K562 (cell line): ENCODE data around the gene PRIM1. TPM values are rescaled to one million over a fixed set of nuclear protein-coding genes. Genes with fewer than 3 reads are reported as not detected.

ENCODE experiments used
- BDP1 ChIP-seq: IDR thresholded peaks from 3 replicates; pipeline ENCODE4 v1.6.1; 2011; ENCODE audit not compliant: insufficient read length, insufficient read depth
- CBFA2T2 ChIP-seq: fragments of 450-650 bp; conservative IDR thresholded peaks from 2 replicates; pipeline ENCODE4 v1.6.1; 2017; ENCODE audit warnings: mild to moderate bottlenecking
- DMBX1 ChIP-seq: fragments of 250-450 bp; sonication (Bioruptor Pico); IDR thresholded peaks from 2 replicates; pipeline ENCODE4 v1.8.0; 2022; ENCODE audit warnings: inconsistent platforms, mild to moderate bottlenecking, moderate library complexity, borderline replicate concordance
- ILF3 ChIP-seq: fragments of 450-650 bp; IDR thresholded peaks from 2 replicates; pipeline ENCODE4 v1.6.1; 2018; ENCODE audit warnings: antibody characterized with exemption, mild to moderate bottlenecking, moderate library complexity, borderline replicate concordance
- JUNB ChIP-seq: fragments of 450-650 bp; formaldehyde crosslinking; conservative IDR thresholded peaks from 2 replicates; pipeline ENCODE4 v1.4.0; 2020; ENCODE audit warnings: mild to moderate bottlenecking
- POLR3A ChIP-seq: IDR thresholded peaks from 2 replicates; pipeline ENCODE4 v1.6.1; 2011; ENCODE audit warnings: borderline replicate concordance, mild to moderate bottlenecking, moderate library complexity; ENCODE audit not compliant: insufficient read length, insufficient read depth; ENCODE audit errors: extremely low read depth
- RBM25 ChIP-seq: fragments of 200-400 bp; formaldehyde crosslinking; IDR thresholded peaks from 2 replicates; pipeline ENCODE4 v1.6.1; 2018; ENCODE audit warnings: low read length, low read depth, moderate library complexity; ENCODE audit not compliant: severe bottlenecking
- SREBF1 ChIP-seq: fragments of 150-350 bp; IDR thresholded peaks from 2 replicates; pipeline ENCODE4 v1.6.1; 2014; ENCODE audit warnings: antibody characterized with exemption, low read depth, low read length, borderline replicate concordance
- TEAD4 ChIP-seq, 2 experiments: sonication (generic) in 1 of 2; formaldehyde crosslinking in 1 of 2; IDR thresholded peaks; 2 replicates each; pipeline versions ENCODE4 v1.6.1 to v1.8.0; 2012 to 2022; ENCODE audit warnings: borderline replicate concordance in 1 of 2, inconsistent platforms in 1 of 2, low read length in 1 of 2, mild to moderate bottlenecking in 1 of 2, missing genetic modification reagents in 1 of 2
- ZFPM2 ChIP-seq: fragments of 250-450 bp; sonication (Bioruptor Pico); IDR thresholded peaks from 2 replicates; pipeline ENCODE4 v1.5.1; 2022; ENCODE audit warnings: mild to moderate bottlenecking
- ZNF507 ChIP-seq: conservative IDR thresholded peaks from 2 replicates; pipeline ENCODE4 v1.6.1; 2017; ENCODE audit warnings: missing genetic modification characterization, missing compliant biosample characterization
- polyA plus RNA-seq, 8 experiments: library from polyadenylated mRNA; depleted of rRNA in 4 of 8; stranded (reverse) in 5 of 8; unstranded in 3 of 8; fragments of >200 nt; fragmentation: Nextera tagmentation in 2 of 8; fragmentation: Illumina TruSeq in 1 of 8; extraction: Ambion mirVana in 2 of 8; extraction: Trizol in 1 of 8; gene quantifications; 2 replicates each; pipeline versions ENCODE4 v1.2.1 to v1.2.3, GENCODE V29; 2011 to 2014; ENCODE audit warnings: inconsistent platforms in 1 of 8, missing spikeins in 1 of 8
- total RNA-seq, 7 experiments: library from RNA; depleted of rRNA in 6 of 7; stranded (reverse); fragments of >200 nt in 6 of 7; fragmentation: Illumina TruSeq in 2 of 7; extraction: Trizol in 2 of 7; gene quantifications; 2 replicates each; pipeline versions ENCODE4 v1.2.1 to v1.2.3, GENCODE V29; 2011 to 2021; ENCODE audit warnings: low replicate concordance in 1 of 7
- TF ChIP-seq, protein P1 (sequence below): sonication (generic); formaldehyde crosslinking; IDR thresholded peaks from 2 replicates; pipeline ENCODE4 v1.8.0; 2022; ENCODE audit warnings: mild to moderate bottlenecking, missing genetic modification reagents
- TF ChIP-seq, protein P2 (sequence below), 2 experiments: IDR thresholded peaks; 2 replicates each; pipeline ENCODE4 v1.6.1; 2012; ENCODE audit warnings: improper control_type of control experiment in 2 of 2, low read depth in 2 of 2, low read length in 2 of 2, borderline replicate concordance in 1 of 2
- TF ChIP-seq, protein P3 (sequence below): sonication (generic); formaldehyde crosslinking; IDR thresholded peaks from 2 replicates; pipeline ENCODE4 v1.5.0; 2020; ENCODE audit warnings: missing genetic modification reagents
- TF ChIP-seq, protein P4 (sequence below): sonication (generic); formaldehyde crosslinking; IDR thresholded peaks from 2 replicates; pipeline ENCODE4 v1.8.0; 2023; ENCODE audit warnings: missing genetic modification reagents, mild to moderate bottlenecking, borderline replicate concordance

The PRIM1 gene
- total and polyA plus RNA-seq, 9 of the 15 experiments (the other 6 are each of a cell fraction or from before 2014, with no cell fraction given): 67.2 to 179 (median 140) TPM

DNA sequence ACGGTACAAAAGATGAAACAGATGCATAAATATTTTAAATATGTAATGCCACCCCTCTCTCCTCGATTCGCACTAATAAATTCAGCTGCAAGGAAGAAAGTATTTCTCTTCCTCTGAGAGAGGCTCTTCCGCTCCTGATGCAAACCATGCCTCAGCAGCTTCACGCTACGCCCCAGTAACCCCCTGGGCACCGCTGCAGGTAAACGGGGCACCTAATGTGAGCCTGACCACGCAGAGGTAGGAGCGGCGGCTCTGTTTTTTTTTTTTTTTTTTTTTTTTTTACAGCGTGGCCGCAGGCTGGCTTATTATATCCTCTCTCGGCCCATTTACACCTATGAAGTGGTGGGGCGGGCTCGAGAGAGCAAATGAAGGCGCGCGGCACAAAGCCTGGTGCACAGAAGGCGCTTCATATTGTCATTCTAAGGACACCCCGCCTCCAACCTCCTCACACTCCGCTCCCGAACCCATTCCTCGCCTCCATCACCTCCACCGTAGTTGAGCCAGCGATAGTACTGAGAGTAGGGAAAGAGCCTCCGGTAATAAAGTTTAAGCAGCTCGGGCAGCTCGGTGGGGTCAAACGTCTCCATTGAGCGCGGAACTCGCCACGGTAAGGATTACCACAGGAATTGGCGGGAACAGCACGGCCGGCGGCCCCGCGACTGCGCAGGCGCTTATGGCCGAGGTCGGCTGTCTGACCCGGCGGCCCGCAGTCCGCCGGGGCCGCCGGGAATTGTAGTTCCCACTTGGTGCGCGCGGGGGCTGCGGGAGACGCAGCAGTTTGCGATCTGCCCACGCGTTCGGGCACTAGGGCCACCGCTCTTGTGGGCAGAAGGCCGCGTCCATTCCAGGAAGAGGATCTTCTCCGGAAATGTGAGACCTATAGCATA lies at the start of gene PRIM1 (continued):
- TF ChIP-seq, protein P1, sequence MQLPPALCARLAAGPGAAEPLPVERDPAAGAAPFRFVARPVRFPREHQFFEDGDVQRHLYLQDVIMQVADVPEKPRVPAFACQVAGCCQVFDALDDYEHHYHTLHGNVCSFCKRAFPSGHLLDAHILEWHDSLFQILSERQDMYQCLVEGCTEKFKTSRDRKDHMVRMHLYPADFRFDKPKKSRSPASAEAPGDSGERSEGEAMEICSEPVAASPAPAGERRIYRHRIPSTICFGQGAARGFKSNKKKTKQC (CRISPR knock-in tag): peak; percentile 88; the same call in 1 of the 2 replicates
- TF ChIP-seq ZFPM2 (CRISPR knock-in tag) (no peak), ZNF507 (no peak), SREBF1 (no peak), CBFA2T2 (no peak), JUNB (CRISPR knock-in tag) (no peak), POLR3A (no peak), BDP1 (no peak), DMBX1 (CRISPR knock-in tag) (no peak), RBM25 (no peak), TEAD4 (IDR thresholded peaks at IDR 0.05; ENCODE audit: low read length) (peak; percentile 41; the same call in 1 of the 2 replicates), TEAD4 (CRISPR knock-in tag; IDR thresholded peaks at IDR 0.05; ENCODE audit: borderline replicate concordance) (no peak), ILF3 (no peak)
- TF ChIP-seq, protein P2, sequence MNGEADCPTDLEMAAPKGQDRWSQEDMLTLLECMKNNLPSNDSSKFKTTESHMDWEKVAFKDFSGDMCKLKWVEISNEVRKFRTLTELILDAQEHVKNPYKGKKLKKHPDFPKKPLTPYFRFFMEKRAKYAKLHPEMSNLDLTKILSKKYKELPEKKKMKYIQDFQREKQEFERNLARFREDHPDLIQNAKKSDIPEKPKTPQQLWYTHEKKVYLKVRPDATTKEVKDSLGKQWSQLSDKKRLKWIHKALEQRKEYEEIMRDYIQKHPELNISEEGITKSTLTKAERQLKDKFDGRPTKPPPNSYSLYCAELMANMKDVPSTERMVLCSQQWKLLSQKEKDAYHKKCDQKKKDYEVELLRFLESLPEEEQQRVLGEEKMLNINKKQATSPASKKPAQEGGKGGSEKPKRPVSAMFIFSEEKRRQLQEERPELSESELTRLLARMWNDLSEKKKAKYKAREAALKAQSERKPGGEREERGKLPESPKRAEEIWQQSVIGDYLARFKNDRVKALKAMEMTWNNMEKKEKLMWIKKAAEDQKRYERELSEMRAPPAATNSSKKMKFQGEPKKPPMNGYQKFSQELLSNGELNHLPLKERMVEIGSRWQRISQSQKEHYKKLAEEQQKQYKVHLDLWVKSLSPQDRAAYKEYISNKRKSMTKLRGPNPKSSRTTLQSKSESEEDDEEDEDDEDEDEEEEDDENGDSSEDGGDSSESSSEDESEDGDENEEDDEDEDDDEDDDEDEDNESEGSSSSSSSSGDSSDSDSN (IDR thresholded peaks at IDR 0.05; ENCODE audit: borderline replicate concordance in 1 of 2, low read depth in 2 of 2, low read length in 2 of 2): no peak
- TF ChIP-seq, protein P3, sequence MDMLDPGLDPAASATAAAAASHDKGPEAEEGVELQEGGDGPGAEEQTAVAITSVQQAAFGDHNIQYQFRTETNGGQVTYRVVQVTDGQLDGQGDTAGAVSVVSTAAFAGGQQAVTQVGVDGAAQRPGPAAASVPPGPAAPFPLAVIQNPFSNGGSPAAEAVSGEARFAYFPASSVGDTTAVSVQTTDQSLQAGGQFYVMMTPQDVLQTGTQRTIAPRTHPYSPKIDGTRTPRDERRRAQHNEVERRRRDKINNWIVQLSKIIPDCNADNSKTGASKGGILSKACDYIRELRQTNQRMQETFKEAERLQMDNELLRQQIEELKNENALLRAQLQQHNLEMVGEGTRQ (CRISPR knock-in tag): no peak
- TF ChIP-seq, protein P4, sequence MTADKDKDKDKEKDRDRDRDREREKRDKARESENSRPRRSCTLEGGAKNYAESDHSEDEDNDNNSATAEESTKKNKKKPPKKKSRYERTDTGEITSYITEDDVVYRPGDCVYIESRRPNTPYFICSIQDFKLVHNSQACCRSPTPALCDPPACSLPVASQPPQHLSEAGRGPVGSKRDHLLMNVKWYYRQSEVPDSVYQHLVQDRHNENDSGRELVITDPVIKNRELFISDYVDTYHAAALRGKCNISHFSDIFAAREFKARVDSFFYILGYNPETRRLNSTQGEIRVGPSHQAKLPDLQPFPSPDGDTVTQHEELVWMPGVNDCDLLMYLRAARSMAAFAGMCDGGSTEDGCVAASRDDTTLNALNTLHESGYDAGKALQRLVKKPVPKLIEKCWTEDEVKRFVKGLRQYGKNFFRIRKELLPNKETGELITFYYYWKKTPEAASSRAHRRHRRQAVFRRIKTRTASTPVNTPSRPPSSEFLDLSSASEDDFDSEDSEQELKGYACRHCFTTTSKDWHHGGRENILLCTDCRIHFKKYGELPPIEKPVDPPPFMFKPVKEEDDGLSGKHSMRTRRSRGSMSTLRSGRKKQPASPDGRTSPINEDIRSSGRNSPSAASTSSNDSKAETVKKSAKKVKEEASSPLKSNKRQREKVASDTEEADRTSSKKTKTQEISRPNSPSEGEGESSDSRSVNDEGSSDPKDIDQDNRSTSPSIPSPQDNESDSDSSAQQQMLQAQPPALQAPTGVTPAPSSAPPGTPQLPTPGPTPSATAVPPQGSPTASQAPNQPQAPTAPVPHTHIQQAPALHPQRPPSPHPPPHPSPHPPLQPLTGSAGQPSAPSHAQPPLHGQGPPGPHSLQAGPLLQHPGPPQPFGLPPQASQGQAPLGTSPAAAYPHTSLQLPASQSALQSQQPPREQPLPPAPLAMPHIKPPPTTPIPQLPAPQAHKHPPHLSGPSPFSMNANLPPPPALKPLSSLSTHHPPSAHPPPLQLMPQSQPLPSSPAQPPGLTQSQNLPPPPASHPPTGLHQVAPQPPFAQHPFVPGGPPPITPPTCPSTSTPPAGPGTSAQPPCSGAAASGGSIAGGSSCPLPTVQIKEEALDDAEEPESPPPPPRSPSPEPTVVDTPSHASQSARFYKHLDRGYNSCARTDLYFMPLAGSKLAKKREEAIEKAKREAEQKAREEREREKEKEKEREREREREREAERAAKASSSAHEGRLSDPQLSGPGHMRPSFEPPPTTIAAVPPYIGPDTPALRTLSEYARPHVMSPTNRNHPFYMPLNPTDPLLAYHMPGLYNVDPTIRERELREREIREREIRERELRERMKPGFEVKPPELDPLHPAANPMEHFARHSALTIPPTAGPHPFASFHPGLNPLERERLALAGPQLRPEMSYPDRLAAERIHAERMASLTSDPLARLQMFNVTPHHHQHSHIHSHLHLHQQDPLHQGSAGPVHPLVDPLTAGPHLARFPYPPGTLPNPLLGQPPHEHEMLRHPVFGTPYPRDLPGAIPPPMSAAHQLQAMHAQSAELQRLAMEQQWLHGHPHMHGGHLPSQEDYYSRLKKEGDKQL (CRISPR knock-in tag): no peak
